ENCODE measurements around the gene ESR1. TPM values are rescaled to one million over a fixed set of nuclear protein-coding genes. Genes with fewer than 3 reads are reported as not detected.

ESR1 gene
- total and polyA plus RNA-seq, 4 donors, result 0.05 to 16.1 (median 6.3) TPM

DNA sequence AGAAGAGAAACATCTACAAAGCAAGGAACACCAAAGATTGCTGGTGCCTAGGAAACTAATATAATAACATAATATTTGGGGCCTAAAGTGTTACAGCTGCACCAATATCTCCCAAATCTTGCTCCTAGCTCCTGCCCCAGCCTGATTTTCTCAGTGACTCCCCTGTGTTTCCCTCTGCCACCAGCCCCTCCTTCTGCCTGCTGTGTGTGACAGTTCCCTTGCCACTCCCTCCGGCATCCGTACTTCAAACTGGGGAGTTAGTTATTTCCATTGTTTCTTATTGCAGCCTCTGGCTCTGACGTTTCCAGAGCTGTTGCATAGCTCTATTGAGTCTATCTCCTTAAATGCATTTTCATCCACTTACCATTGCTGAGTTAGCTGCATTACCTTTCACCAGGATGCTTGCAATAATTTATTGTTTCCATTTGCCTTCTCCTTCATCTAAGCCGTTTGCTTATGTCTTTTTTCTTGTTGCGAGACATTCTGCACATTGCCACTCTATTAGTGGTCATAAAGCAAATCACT, 43.1 kb downstream of the ESR1 start:
- Histone ChIP-seq H3K36me3 (ENCODE audit: control insufficient read depth in 4 of 4, insufficient read depth in 3 of 4, low read depth in 1 of 4, low read length in 3 of 4) (peaks cover 0 to 17% (median 5%) of the 10 kb centered on the region in 4 donors), H3K27me3 (ENCODE audit: control insufficient read depth in 4 of 4, insufficient read depth in 4 of 4, low read length in 3 of 4) (no peaks in the 10 kb centered on the region), H3K9ac (ENCODE audit: low read depth in 1 of 2, low read length in 2 of 2) (no peak overlapping the region), H3K27ac (ENCODE audit: low read depth in 1 of 2, low read length in 2 of 2) (no peak overlapping the region), H3K4me3 (ENCODE audit: low read depth in 1 of 3, low read length in 3 of 3) (no peak overlapping the region), H3K4me1 (ENCODE audit: control insufficient read depth in 4 of 4, insufficient read depth in 4 of 4, low read length in 3 of 4) (no peaks in the 10 kb centered on the region), H3K9me3 (ENCODE audit: control insufficient read depth in 4 of 4, low read length in 3 of 4) (no peaks in the 10 kb centered on the region)
- TF ChIP-seq GABPA (IDR thresholded peaks at IDR 0.05 in 1 of 2, conservative IDR thresholded peaks at IDR 0.05 in 1 of 2) (no peak), SP1 (IDR thresholded peaks at IDR 0.05) (no peak), RAD21 (IDR thresholded peaks at IDR 0.05) (no peak), EGR1 (IDR thresholded peaks at IDR 0.05; ENCODE audit: low read depth in 2 of 2) (no peak), JUND (IDR thresholded peaks at IDR 0.05) (no peak), NR2F2 (IDR thresholded peaks at IDR 0.05) (no peak), RXRA (IDR thresholded peaks at IDR 0.05) (no peak), HNF4G (IDR thresholded peaks at IDR 0.05) (no peak), FOXA1 (IDR thresholded peaks at IDR 0.05) (no peak), YY1 (IDR thresholded peaks at IDR 0.05) (no peak), FOXA2 (IDR thresholded peaks at IDR 0.05) (no peak), HNF4A (conservative IDR thresholded peaks at IDR 0.05) (no peak), TAF1 (conservative IDR thresholded peaks at IDR 0.05) (no peak), REST (IDR thresholded peaks at IDR 0.05) (no peak)
- TF ChIP-seq, protein P1, sequence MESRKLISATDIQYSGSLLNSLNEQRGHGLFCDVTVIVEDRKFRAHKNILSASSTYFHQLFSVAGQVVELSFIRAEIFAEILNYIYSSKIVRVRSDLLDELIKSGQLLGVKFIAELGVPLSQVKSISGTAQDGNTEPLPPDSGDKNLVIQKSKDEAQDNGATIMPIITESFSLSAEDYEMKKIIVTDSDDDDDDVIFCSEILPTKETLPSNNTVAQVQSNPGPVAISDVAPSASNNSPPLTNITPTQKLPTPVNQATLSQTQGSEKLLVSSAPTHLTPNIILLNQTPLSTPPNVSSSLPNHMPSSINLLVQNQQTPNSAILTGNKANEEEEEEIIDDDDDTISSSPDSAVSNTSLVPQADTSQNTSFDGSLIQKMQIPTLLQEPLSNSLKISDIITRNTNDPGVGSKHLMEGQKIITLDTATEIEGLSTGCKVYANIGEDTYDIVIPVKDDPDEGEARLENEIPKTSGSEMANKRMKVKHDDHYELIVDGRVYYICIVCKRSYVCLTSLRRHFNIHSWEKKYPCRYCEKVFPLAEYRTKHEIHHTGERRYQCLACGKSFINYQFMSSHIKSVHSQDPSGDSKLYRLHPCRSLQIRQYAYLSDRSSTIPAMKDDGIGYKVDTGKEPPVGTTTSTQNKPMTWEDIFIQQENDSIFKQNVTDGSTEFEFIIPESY (IDR thresholded peaks at IDR 0.05), result no peak
- TF ChIP-seq, protein P2, sequence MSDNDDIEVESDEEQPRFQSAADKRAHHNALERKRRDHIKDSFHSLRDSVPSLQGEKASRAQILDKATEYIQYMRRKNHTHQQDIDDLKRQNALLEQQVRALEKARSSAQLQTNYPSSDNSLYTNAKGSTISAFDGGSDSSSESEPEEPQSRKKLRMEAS (IDR thresholded peaks at IDR 0.05), result no peak
- TF ChIP-seq, protein P3, sequence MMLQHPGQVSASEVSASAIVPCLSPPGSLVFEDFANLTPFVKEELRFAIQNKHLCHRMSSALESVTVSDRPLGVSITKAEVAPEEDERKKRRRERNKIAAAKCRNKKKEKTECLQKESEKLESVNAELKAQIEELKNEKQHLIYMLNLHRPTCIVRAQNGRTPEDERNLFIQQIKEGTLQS (IDR thresholded peaks at IDR 0.05), result no peak
- 85% methylated on average over 5 of the region's 5 CpGs for whole genome bisulfite sequencing
- no peak for DNase-seq (ENCODE audit: low spot score)

GRCh38 chr6:151858294-151858693, 50.8 kb downstream of the ESR1 start:
- Histone ChIP-seq H3K9me3 (ENCODE audit: control insufficient read depth in 4 of 4, low read length in 3 of 4) (no peaks in the 10 kb centered on the region), H3K27me3 (ENCODE audit: control insufficient read depth in 4 of 4, insufficient read depth in 4 of 4, low read length in 3 of 4) (no peaks in the 10 kb centered on the region), H3K4me3 (ENCODE audit: low read depth in 1 of 3, low read length in 3 of 3) (no peak overlapping the region), H3K9ac (ENCODE audit: low read depth in 1 of 2, low read length in 2 of 2) (no peak overlapping the region), H3K36me3 (ENCODE audit: control insufficient read depth in 4 of 4, insufficient read depth in 3 of 4, low read depth in 1 of 4, low read length in 3 of 4) (peaks cover 0 to 8% (median 5%) of the 10 kb centered on the region in 4 donors), H3K27ac (ENCODE audit: low read depth in 1 of 2, low read length in 2 of 2) (no peak overlapping the region), H3K4me1 (ENCODE audit: control insufficient read depth in 4 of 4, insufficient read depth in 4 of 4, low read length in 3 of 4) (peaks cover 3 to 5% (median 4%) of the 10 kb centered on the region in 4 donors)
- DNase-seq (ENCODE audit: low spot score), result no peak
- no peak for TF ChIP-seq EGR1 (IDR thresholded peaks at IDR 0.05; ENCODE audit: low read depth in 2 of 2)
- peak in 1 of 2 donors; percentile 7 for TF ChIP-seq HNF4A (conservative IDR thresholded peaks at IDR 0.05)
- no peak for TF ChIP-seq FOXA1 (IDR thresholded peaks at IDR 0.05)
- peak in 1 of 2 donors; percentile 5 for TF ChIP-seq RAD21 (IDR thresholded peaks at IDR 0.05)
- TF ChIP-seq, protein P3 (IDR thresholded peaks at IDR 0.05), result no peak
- no peak for TF ChIP-seq JUND (IDR thresholded peaks at IDR 0.05)
- no peak for TF ChIP-seq HNF4G (IDR thresholded peaks at IDR 0.05)
- peak in 1 of 2 donors; percentile 18 for TF ChIP-seq RXRA (IDR thresholded peaks at IDR 0.05)
- TF ChIP-seq FOXA2 (IDR thresholded peaks at IDR 0.05), result no peak
- peak; percentile 41 for TF ChIP-seq NR2F2 (IDR thresholded peaks at IDR 0.05)
- WGBS, result 55% methylated on average over 2 of the region's 2 CpGs
